CD14-positive monocyte (primary cell): ENCODE results near the gene PITPNC1. TPM values are rescaled to one million over a fixed set of nuclear protein-coding genes. Genes with fewer than 3 reads are reported as not detected.

Experiments
- DNase-seq, 3 donors: peaks; one replicate each; pipeline ENCODE4 v3.0.0-alpha.2; 2011 to 2022
- H2AFZ ChIP-seq: 2 replicates; pipeline ENCODE4 v1.6.0; 2012; ENCODE audit warnings: mild to moderate bottlenecking, low read depth, low read length, inconsistent platforms; ENCODE audit not compliant: insufficient read depth, poor library complexity, severe bottlenecking
- H3K27ac ChIP-seq, 2 donors: 1 replicate in 1 of 2; 2 replicates in 1 of 2; pipeline ENCODE4 v1.5.1; 2012 to 2013; ENCODE audit warnings: low read length in 2 of 2, control low read depth in 1 of 2, inconsistent platforms in 1 of 2, low read depth in 1 of 2, mild to moderate bottlenecking in 1 of 2
- H3K27me3 ChIP-seq, 2 donors: one replicate each; pipeline versions ENCODE4 v1.6.0 to v1.6.1; 2011 to 2013; ENCODE audit warnings: low read length in 2 of 2; ENCODE audit not compliant: control insufficient read depth in 2 of 2, insufficient read depth in 2 of 2
- H3K36me3 ChIP-seq, 2 donors: replicated peaks in 1 of 2; 1 replicate in 1 of 2; 2 replicates in 1 of 2; pipeline versions ENCODE4 v1.5.1 to v1.6.1; 2012 to 2013; ENCODE audit warnings: low read length in 2 of 2, control low read depth in 1 of 2, inconsistent platforms in 1 of 2, mild to moderate bottlenecking in 1 of 2; ENCODE audit not compliant: insufficient read depth in 2 of 2, control insufficient read depth in 1 of 2
- H3K4me1 ChIP-seq, 2 donors: 1 replicate in 1 of 2; 2 replicates in 1 of 2; pipeline versions ENCODE4 v1.5.1 to v1.6.1; 2012 to 2013; ENCODE audit warnings: low read length in 2 of 2, control low read depth in 1 of 2, inconsistent platforms in 1 of 2, mild to moderate bottlenecking in 1 of 2, moderate library complexity in 1 of 2; ENCODE audit not compliant: insufficient read depth in 2 of 2, control insufficient read depth in 1 of 2
- H3K4me2 ChIP-seq: replicated peaks from 2 replicates; pipeline ENCODE3; 2012; ENCODE audit warnings: low read length, moderate library complexity, mild to moderate bottlenecking; ENCODE audit not compliant: poor library complexity, severe bottlenecking; ENCODE audit errors: extremely low read depth
- H3K4me3 ChIP-seq, 3 experiments: fragments of 200-600 bp in 1 of 3; sonication (generic) in 1 of 3; replicated peaks in 1 of 3; 1 replicate in 2 of 3; 2 replicates in 1 of 3; pipeline ENCODE4 v1.5.1; 2011 to 2013; ENCODE audit warnings: low read length in 3 of 3, mild to moderate bottlenecking in 3 of 3, control low read depth in 2 of 3, low read depth in 2 of 3, inconsistent platforms in 1 of 3, moderate library complexity in 1 of 3
- H3K79me2 ChIP-seq: 2 replicates; pipeline ENCODE4 v1.6.0; 2012; ENCODE audit warnings: mild to moderate bottlenecking, control low read depth, inconsistent platforms, low read length, moderate library complexity; ENCODE audit not compliant: insufficient read depth
- H3K9ac ChIP-seq: 2 replicates; pipeline ENCODE4 v1.6.0; 2017; ENCODE audit warnings: low read length, mild to moderate bottlenecking; ENCODE audit not compliant: insufficient read depth, poor library complexity, severe bottlenecking
- H3K9me3 ChIP-seq, 2 donors: replicated peaks in 1 of 2; 1 replicate in 1 of 2; 2 replicates in 1 of 2; pipeline versions ENCODE4 v1.5.1 to v1.6.1; 2012 to 2013; ENCODE audit warnings: low read length in 2 of 2, control low read depth in 1 of 2; ENCODE audit not compliant: control insufficient read depth in 1 of 2, insufficient read depth in 1 of 2
- H4K20me1 ChIP-seq: 2 replicates; pipeline ENCODE4 v1.6.0; 2012; ENCODE audit warnings: mild to moderate bottlenecking, low read length, control low read depth, moderate library complexity; ENCODE audit not compliant: insufficient read depth
- H3K27ac Mint-ChIP-seq, 7 donors: one replicate each; pipeline ENCODE4 v1.8.0; 2020; ENCODE audit warnings: mild to moderate bottlenecking in 7 of 7, mixed read lengths in 7 of 7, moderate library complexity in 6 of 7, inconsistent platforms in 2 of 7
- H3K27me3 Mint-ChIP-seq, 3 donors: one replicate each; pipeline ENCODE4 v1.8.0; 2021 to 2022; ENCODE audit warnings: low read depth in 3 of 3, mild to moderate bottlenecking in 3 of 3, mixed read lengths in 3 of 3, moderate library complexity in 3 of 3, inconsistent platforms in 1 of 3
- H3K36me3 Mint-ChIP-seq, 2 donors: one replicate each; pipeline ENCODE4 v1.8.0; 2020; ENCODE audit warnings: mixed read lengths in 2 of 2, inconsistent platforms in 1 of 2, mild to moderate bottlenecking in 1 of 2
- H3K4me1 Mint-ChIP-seq: one replicate; pipeline ENCODE4 v1.8.0; 2020; ENCODE audit warnings: mild to moderate bottlenecking, mixed read lengths
- H3K4me3 Mint-ChIP-seq, 2 donors: one replicate each; pipeline ENCODE4 v1.8.0; 2020; ENCODE audit warnings: mild to moderate bottlenecking in 2 of 2, mixed read lengths in 2 of 2, moderate library complexity in 1 of 2
- H3K9me3 Mint-ChIP-seq, 7 donors: one replicate each; pipeline ENCODE4 v1.8.0; 2020 to 2022; ENCODE audit warnings: mixed read lengths in 7 of 7, mild to moderate bottlenecking in 6 of 7, moderate library complexity in 6 of 7, inconsistent platforms in 2 of 7
- CTCF ChIP-seq: fragments of 200-600 bp; IDR thresholded peaks from one replicate; pipeline ENCODE4 v1.8.0; 2022; ENCODE audit warnings: antibody characterized with exemption, mild to moderate bottlenecking
- WGBS: methylation state at CpG from one replicate; pipeline ENCODE4 v1.1.5; 2013; ENCODE audit warnings: missing lambda C conversion rate; ENCODE audit not compliant: insufficient coverage; 5-methylcytosine and 5-hydroxymethylcytosine counted together
- intact Hi-C, 2 donors: fragments of 100-400 bp; cut with micrococcal nuclease; formaldehyde crosslinking; loops; one replicate each; pipeline versions ENCODE4 v1.15.0 to v1.15.1; 2023
- polyA plus RNA-seq, 3 donors: library from polyadenylated mRNA; depleted of rRNA in 1 of 3; unstranded in 2 of 3; stranded (reverse) in 1 of 3; fragments of 300-500 nt in 2 of 3; fragments of >200 nt in 1 of 3; fragmentation: Illumina TruSeq in 2 of 3; gene quantifications; 1 replicate in 2 of 3; 2 replicates in 1 of 3; pipeline ENCODE4 v1.2.3, GENCODE V29; 2012 to 2021

PITPNC1 gene
- polyA plus RNA-seq, 3 donors, result 18.5 to 31.0 (median 21.7) TPM

DNA sequence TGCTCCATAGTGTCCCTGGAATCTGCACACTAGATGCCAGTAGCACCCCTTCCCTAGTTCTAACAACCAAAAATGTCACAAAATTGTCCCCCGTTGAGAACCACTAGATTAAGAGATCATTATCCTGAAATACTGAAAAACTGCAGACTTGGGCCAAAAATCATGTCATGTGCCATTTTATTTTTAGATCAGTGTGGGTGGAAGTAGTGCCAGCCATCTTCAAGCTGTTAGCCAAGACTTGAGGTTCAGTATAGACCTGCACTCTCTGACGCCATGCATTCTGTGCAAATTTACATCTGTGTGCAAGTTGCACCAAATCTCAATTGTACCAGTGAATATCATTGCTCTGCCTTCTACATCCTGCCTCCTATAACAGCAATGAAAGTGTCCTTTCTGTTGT, 309.2 kb downstream of the PITPNC1 start:
- peaks cover 6% of the 10 kb centered on the region for H3K4me1 Mint-ChIP-seq
- peaks cover 11 to 15% of the 10 kb centered on the region in 2 donors for H3K36me3 Mint-ChIP-seq
- H3K4me3 Mint-ChIP-seq, result no peak overlapping the region
- H3K4me1 ChIP-seq, result no peaks in the 10 kb centered on the region
- H3K27ac Mint-ChIP-seq, result no peak overlapping the region
- H3K9ac ChIP-seq, result no peak overlapping the region
- no peaks in the 10 kb centered on the region for H4K20me1 ChIP-seq
- peaks cover 0 to 3% (median 0%) of the 10 kb centered on the region in 3 donors for H3K27me3 Mint-ChIP-seq
- DNase-seq, result no peak
- H3K27ac ChIP-seq, result no peak overlapping the region
- H3K9me3 Mint-ChIP-seq, result no peaks in the 10 kb centered on the region
- no peaks in the 10 kb centered on the region for H3K27me3 ChIP-seq
- no peak overlapping the region for H3K4me3 ChIP-seq
- no peaks in the 10 kb centered on the region for H3K9me3 ChIP-seq
- peaks cover 4 to 12% of the 10 kb centered on the region in 2 donors for H3K36me3 ChIP-seq
- no peak for TF ChIP-seq CTCF
- no peak overlapping the region for H3K4me2 ChIP-seq
- no peak overlapping the region for H2AFZ ChIP-seq
- 50% methylated on average over 1 of the region's 2 CpGs for WGBS
- intact Hi-C loops, result loop anchor here in 1 of 2 donors (5.0 kb wide), 1 partner anchor 314 kb away; no protein-coding TSS in a partner anchor
- H3K79me2 ChIP-seq, result no peaks in the 10 kb centered on the region

- no peak overlapping the region for H3K4me3 ChIP-seq
- H3K4me1 ChIP-seq, result no peaks in the 10 kb centered on the region
- DNase-seq, result no peak
- H3K27me3 Mint-ChIP-seq, result no peaks in the 10 kb centered on the region
- no peak overlapping the region for H2AFZ ChIP-seq
- H3K9me3 ChIP-seq, result no peaks in the 10 kb centered on the region
- H3K9ac ChIP-seq, result no peak overlapping the region
- no peaks in the 10 kb centered on the region for H3K27me3 ChIP-seq
- no peaks in the 10 kb centered on the region for H3K79me2 ChIP-seq
- H3K36me3 Mint-ChIP-seq, result peaks cover 15 to 21% of the 10 kb centered on the region in 2 donors
- H3K27ac Mint-ChIP-seq, result no peak overlapping the region
- H3K4me2 ChIP-seq, result no peak overlapping the region
- no CpG with 5 or more reads among the region's 2 CpGs for WGBS
- no peak for TF ChIP-seq CTCF
- H4K20me1 ChIP-seq, result no peaks in the 10 kb centered on the region
- no peak overlapping the region for H3K27ac ChIP-seq
- intact Hi-C loops, result loop anchor here in 1 of 2 donors (5.0 kb wide), 1 partner anchor 315 kb away; no protein-coding TSS in a partner anchor
- H3K4me1 Mint-ChIP-seq, result peaks cover 6% of the 10 kb centered on the region
- H3K4me3 Mint-ChIP-seq, result no peak overlapping the region
- H3K36me3 ChIP-seq, result peaks cover 4 to 13% of the 10 kb centered on the region in 2 donors
- no peaks in the 10 kb centered on the region for H3K9me3 Mint-ChIP-seq
Observed at GRCh38 chr17:67687511-67687910, 310.4 kb downstream of the PITPNC1 start.
